ENCODE measurements around the gene RHBDD3. TPM values are rescaled to one million over a fixed set of nuclear protein-coding genes. Genes with fewer than 3 reads are reported as not detected.

RHBDD3 gene
- total and polyA plus RNA-seq, 2 of the 8 experiments (the other 6 are each of a cell fraction or from before 2014, with no cell fraction given) = 72.1 to 117 TPM

DNA sequence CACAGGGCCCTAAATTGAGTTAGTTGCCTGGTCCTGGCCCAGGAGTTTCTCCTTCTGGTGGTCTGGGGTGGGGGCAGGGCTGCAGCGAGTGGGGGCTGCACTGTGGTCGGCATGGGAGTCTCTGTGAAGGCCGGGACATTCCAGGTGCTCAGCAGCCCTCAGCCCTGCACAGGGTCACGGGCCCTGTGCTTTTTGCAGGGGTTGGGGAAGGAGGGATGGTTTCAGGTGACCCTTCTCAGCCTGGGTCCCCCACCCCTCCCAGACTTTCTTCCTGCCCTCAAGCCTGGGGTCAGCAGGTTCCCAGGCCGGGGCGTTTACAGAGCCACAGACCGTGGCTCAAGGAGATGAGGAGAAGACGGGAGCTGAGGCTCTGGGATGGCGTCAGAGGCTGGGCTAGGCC lies 54.3 kb downstream of the RHBDD3 start (continued):
- TF ChIP-seq, protein P1, sequence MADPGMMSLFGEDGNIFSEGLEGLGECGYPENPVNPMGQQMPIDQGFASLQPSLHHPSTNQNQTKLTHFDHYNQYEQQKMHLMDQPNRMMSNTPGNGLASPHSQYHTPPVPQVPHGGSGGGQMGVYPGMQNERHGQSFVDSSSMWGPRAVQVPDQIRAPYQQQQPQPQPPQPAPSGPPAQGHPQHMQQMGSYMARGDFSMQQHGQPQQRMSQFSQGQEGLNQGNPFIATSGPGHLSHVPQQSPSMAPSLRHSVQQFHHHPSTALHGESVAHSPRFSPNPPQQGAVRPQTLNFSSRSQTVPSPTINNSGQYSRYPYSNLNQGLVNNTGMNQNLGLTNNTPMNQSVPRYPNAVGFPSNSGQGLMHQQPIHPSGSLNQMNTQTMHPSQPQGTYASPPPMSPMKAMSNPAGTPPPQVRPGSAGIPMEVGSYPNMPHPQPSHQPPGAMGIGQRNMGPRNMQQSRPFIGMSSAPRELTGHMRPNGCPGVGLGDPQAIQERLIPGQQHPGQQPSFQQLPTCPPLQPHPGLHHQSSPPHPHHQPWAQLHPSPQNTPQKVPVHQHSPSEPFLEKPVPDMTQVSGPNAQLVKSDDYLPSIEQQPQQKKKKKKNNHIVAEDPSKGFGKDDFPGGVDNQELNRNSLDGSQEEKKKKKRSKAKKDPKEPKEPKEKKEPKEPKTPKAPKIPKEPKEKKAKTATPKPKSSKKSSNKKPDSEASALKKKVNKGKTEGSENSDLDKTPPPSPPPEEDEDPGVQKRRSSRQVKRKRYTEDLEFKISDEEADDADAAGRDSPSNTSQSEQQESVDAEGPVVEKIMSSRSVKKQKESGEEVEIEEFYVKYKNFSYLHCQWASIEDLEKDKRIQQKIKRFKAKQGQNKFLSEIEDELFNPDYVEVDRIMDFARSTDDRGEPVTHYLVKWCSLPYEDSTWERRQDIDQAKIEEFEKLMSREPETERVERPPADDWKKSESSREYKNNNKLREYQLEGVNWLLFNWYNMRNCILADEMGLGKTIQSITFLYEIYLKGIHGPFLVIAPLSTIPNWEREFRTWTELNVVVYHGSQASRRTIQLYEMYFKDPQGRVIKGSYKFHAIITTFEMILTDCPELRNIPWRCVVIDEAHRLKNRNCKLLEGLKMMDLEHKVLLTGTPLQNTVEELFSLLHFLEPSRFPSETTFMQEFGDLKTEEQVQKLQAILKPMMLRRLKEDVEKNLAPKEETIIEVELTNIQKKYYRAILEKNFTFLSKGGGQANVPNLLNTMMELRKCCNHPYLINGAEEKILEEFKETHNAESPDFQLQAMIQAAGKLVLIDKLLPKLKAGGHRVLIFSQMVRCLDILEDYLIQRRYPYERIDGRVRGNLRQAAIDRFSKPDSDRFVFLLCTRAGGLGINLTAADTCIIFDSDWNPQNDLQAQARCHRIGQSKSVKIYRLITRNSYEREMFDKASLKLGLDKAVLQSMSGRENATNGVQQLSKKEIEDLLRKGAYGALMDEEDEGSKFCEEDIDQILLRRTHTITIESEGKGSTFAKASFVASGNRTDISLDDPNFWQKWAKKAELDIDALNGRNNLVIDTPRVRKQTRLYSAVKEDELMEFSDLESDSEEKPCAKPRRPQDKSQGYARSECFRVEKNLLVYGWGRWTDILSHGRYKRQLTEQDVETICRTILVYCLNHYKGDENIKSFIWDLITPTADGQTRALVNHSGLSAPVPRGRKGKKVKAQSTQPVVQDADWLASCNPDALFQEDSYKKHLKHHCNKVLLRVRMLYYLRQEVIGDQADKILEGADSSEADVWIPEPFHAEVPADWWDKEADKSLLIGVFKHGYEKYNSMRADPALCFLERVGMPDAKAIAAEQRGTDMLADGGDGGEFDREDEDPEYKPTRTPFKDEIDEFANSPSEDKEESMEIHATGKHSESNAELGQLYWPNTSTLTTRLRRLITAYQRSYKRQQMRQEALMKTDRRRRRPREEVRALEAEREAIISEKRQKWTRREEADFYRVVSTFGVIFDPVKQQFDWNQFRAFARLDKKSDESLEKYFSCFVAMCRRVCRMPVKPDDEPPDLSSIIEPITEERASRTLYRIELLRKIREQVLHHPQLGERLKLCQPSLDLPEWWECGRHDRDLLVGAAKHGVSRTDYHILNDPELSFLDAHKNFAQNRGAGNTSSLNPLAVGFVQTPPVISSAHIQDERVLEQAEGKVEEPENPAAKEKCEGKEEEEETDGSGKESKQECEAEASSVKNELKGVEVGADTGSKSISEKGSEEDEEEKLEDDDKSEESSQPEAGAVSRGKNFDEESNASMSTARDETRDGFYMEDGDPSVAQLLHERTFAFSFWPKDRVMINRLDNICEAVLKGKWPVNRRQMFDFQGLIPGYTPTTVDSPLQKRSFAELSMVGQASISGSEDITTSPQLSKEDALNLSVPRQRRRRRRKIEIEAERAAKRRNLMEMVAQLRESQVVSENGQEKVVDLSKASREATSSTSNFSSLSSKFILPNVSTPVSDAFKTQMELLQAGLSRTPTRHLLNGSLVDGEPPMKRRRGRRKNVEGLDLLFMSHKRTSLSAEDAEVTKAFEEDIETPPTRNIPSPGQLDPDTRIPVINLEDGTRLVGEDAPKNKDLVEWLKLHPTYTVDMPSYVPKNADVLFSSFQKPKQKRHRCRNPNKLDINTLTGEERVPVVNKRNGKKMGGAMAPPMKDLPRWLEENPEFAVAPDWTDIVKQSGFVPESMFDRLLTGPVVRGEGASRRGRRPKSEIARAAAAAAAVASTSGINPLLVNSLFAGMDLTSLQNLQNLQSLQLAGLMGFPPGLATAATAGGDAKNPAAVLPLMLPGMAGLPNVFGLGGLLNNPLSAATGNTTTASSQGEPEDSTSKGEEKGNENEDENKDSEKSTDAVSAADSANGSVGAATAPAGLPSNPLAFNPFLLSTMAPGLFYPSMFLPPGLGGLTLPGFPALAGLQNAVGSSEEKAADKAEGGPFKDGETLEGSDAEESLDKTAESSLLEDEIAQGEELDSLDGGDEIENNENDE (IDR thresholded peaks at IDR 0.05; ENCODE audit: insufficient replicate concordance, low read length) = no peak
- no peak for TF ChIP-seq CTBP2 (IDR thresholded peaks at IDR 0.05; ENCODE audit: borderline replicate concordance, insufficient read depth, insufficient read length, low read length)
- no peak for TF ChIP-seq CHD1 (IDR thresholded peaks at IDR 0.05; ENCODE audit: low read depth, low read length)
